ENCODE data around the gene PGF.
A peak's percentile ranks its signal among the peaks of the same experiment; 100 is the strongest.

The PGF gene

GRCh38 chr14:74919421-74920165, 35.8 kb downstream of the PGF start:
- no peak for DNase-seq (ENCODE audit: low read depth)

GRCh38 chr14:74918380-74918779, 37.0 kb downstream of the PGF start:
- no peak for DNase-seq (ENCODE audit: low read depth)

GRCh38 chr14:74917646-74918081, 37.7 kb downstream of the PGF start:
- no peak for DNase-seq (ENCODE audit: low read depth)

GRCh38 chr14:74917178-74917543, 38.2 kb downstream of the PGF start:
- no peak for DNase-seq (ENCODE audit: low read depth)

GRCh38 chr14:74915826-74916225, 39.6 kb downstream of the PGF start:
- no peak for DNase-seq (ENCODE audit: low read depth)

GRCh38 chr14:74915426-74915825, 40.0 kb downstream of the PGF start:
- DNase-seq (ENCODE audit: low read depth): no peak

GRCh38 chr14:74913986-74914573, 41.3 kb downstream of the PGF start:
- peak; percentile 25 for DNase-seq (ENCODE audit: low read depth)

GRCh38 chr14:74913393-74913910, 41.9 kb downstream of the PGF start:
- DNase-seq (ENCODE audit: low read depth): no peak

- no peak for DNase-seq (ENCODE audit: low read depth)
Observed at GRCh38 chr14:74912801-74913200, 42.6 kb downstream of the PGF start.

GRCh38 chr14:74912111-74912510, 43.3 kb downstream of the PGF start:
- no peak for DNase-seq (ENCODE audit: low read depth)

GRCh38 chr14:74911704-74912103, 43.7 kb downstream of the PGF start:
- no peak for DNase-seq (ENCODE audit: low read depth)

GRCh38 chr14:74911221-74911620, 44.2 kb downstream of the PGF start:
- no peak for DNase-seq (ENCODE audit: low read depth)

GRCh38 chr14:74910556-74910955, 44.8 kb downstream of the PGF start:
- DNase-seq (ENCODE audit: low read depth): no peak

- DNase-seq (ENCODE audit: low read depth): no peak
Observed at GRCh38 chr14:74909911-74910310, 45.5 kb downstream of the PGF start.

GRCh38 chr14:74909501-74909900, 45.9 kb downstream of the PGF start:
- no peak for DNase-seq (ENCODE audit: low read depth)

GRCh38 chr14:74908861-74909341, 46.5 kb downstream of the PGF start:
- DNase-seq (ENCODE audit: low read depth): no peak

- DNase-seq (ENCODE audit: low read depth): no peak
Observed at GRCh38 chr14:74907744-74908143, 47.7 kb downstream of the PGF start.

GRCh38 chr14:74906925-74907521, 48.4 kb downstream of the PGF start:
- DNase-seq (ENCODE audit: low read depth): no peak

- no peak for DNase-seq (ENCODE audit: low read depth)
Observed at GRCh38 chr14:74905595-74906142, 49.7 kb downstream of the PGF start.

- no peak for DNase-seq (ENCODE audit: low read depth)
Observed at GRCh38 chr14:74904635-74905503, 50.5 kb downstream of the PGF start.

GRCh38 chr14:74902941-74903705, 52.3 kb downstream of the PGF start:
- no peak for DNase-seq (ENCODE audit: low read depth)
